Colonic mucosa (tissue), 4 donors: ENCODE data around the gene UBE2H. TPM values are rescaled to one million over a fixed set of nuclear protein-coding genes. Genes with fewer than 3 reads are reported as not detected.

Source experiments
- DNase-seq: peaks from one replicate; pipeline ENCODE4 v3.0.0-alpha.2; 2020
- H3K27ac ChIP-seq: fragments of 200-600 bp; one replicate; pipeline ENCODE4 v1.8.0; 2021
- H3K27me3 ChIP-seq: fragments of 200-600 bp; one replicate; pipeline ENCODE4 v1.8.0; 2021
- H3K36me3 ChIP-seq: fragments of 200-600 bp; one replicate; pipeline ENCODE4 v1.8.0; 2021
- H3K4me1 ChIP-seq: fragments of 200-600 bp; one replicate; pipeline ENCODE4 v1.8.0; 2021; ENCODE audit warnings: mild to moderate bottlenecking
- H3K4me3 ChIP-seq: fragments of 200-600 bp; one replicate; pipeline ENCODE4 v1.8.0; 2021
- H3K9ac ChIP-seq, 2 donors: one replicate each; pipeline ENCODE4 v1.7.0; 2013; ENCODE audit warnings: control low read depth in 2 of 2, low read depth in 2 of 2, low read length in 2 of 2
- H3K9me3 ChIP-seq: fragments of 200-600 bp; one replicate; pipeline ENCODE4 v1.8.0; 2021
- intact Hi-C: fragments of 100-400 bp; cut with DNase I; formaldehyde crosslinking; loops from one replicate; pipeline ENCODE4 v1.14.1; 2022
- total RNA-seq, 2 donors: library from RNA; stranded (reverse); fragmentation: NEBNext Ultra II Directional in 1 of 2; extraction: Animal tissue kit (Norgen Biotek cat#: 25700) in 1 of 2; gene quantifications; one replicate each; pipeline ENCODE4 v1.2.1, GENCODE V29; 2021
- TF ChIP-seq, protein P1 (sequence below): fragments of 200-600 bp; IDR thresholded peaks from one replicate; pipeline ENCODE4 v1.8.0; 2022; ENCODE audit warnings: antibody characterized with exemption, mild to moderate bottlenecking
- donor health status: healthy.
- donor health status: DM: no; HTN: no; CAD: no.
- donor health status: DM: no; HTN: no; CAD: no.

UBE2H gene
- total RNA-seq, 2 donors from 2014 or later: 38.4 to 65.8 TPM

- intact Hi-C loops: no loop called here
- Histone ChIP-seq H3K4me1 (no peaks in the 10 kb centered on the region), H3K9me3 (no peaks in the 10 kb centered on the region), H3K27ac (no peak overlapping the region), H3K9ac (no peak overlapping the region), H3K36me3 (no peaks in the 10 kb centered on the region), H3K27me3 (no peaks in the 10 kb centered on the region), H3K4me3 (no peak overlapping the region)
- DNase-seq: no peak
- TF ChIP-seq, protein P1, sequence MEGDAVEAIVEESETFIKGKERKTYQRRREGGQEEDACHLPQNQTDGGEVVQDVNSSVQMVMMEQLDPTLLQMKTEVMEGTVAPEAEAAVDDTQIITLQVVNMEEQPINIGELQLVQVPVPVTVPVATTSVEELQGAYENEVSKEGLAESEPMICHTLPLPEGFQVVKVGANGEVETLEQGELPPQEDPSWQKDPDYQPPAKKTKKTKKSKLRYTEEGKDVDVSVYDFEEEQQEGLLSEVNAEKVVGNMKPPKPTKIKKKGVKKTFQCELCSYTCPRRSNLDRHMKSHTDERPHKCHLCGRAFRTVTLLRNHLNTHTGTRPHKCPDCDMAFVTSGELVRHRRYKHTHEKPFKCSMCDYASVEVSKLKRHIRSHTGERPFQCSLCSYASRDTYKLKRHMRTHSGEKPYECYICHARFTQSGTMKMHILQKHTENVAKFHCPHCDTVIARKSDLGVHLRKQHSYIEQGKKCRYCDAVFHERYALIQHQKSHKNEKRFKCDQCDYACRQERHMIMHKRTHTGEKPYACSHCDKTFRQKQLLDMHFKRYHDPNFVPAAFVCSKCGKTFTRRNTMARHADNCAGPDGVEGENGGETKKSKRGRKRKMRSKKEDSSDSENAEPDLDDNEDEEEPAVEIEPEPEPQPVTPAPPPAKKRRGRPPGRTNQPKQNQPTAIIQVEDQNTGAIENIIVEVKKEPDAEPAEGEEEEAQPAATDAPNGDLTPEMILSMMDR: no peak
Measured at GRCh38 chr7:129793506-129794310, 159.1 kb downstream of the UBE2H start.

DNA sequence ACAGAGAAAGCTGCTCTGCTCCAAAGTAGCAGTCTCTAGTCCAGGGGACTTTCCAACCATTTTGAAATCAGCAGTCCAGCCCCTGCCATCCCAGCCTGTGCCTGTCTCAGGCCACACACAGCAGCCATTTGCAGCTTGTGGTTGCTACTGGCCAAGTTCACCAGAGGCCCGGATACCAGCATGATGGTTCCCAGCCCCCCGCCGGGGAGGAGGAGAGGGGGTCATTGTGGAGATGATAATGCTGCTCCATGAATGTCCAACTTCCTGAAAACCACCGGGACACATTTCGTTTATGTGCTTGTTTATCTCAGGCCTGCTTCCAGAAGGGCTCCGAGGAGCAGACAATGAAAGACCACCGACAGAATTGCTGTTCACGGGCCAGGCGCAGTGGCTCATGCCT is 160.0 kb downstream of the UBE2H start:
- Histone ChIP-seq H3K27me3 (no peaks in the 10 kb centered on the region), H3K9ac (no peak overlapping the region), H3K27ac (no peak overlapping the region), H3K36me3 (no peaks in the 10 kb centered on the region), H3K4me3 (no peak overlapping the region), H3K9me3 (no peaks in the 10 kb centered on the region), H3K4me1 (no peaks in the 10 kb centered on the region)
- DNase-seq: no peak
- TF ChIP-seq, protein P1: no peak
- intact Hi-C loops: no loop called here

- H3K36me3 ChIP-seq: no peaks in the 10 kb centered on the region
- peaks cover 23% of the 10 kb centered on the region for H3K27me3 ChIP-seq
- TF ChIP-seq, protein P1: no peak
- H3K9ac ChIP-seq: no peak overlapping the region
- no peak overlapping the region for H3K27ac ChIP-seq
- no peak overlapping the region for H3K4me3 ChIP-seq
- no peaks in the 10 kb centered on the region for H3K9me3 ChIP-seq
- intact Hi-C loops: no loop called here
- no peak for DNase-seq
- H3K4me1 ChIP-seq: peaks cover 6% of the 10 kb centered on the region
Measured at GRCh38 chr7:129790136-129790535, 162.6 kb downstream of the UBE2H start.

- Histone ChIP-seq H3K27me3 (peaks cover 28% of the 10 kb centered on the region), H3K9ac (no peak overlapping the region), H3K27ac (no peak overlapping the region), H3K4me3 (no peak overlapping the region), H3K4me1 (peaks cover 11% of the 10 kb centered on the region), H3K36me3 (no peaks in the 10 kb centered on the region), H3K9me3 (no peaks in the 10 kb centered on the region)
- intact Hi-C loops: no loop called here
- TF ChIP-seq, protein P1: no peak
- no peak for DNase-seq
Measured at GRCh38 chr7:129789652-129790051, 163.1 kb downstream of the UBE2H start.

GRCh38 chr7:129789000-129789399 is 163.8 kb downstream of the UBE2H start:
- Histone ChIP-seq H3K36me3 (no peaks in the 10 kb centered on the region), H3K9me3 (no peaks in the 10 kb centered on the region), H3K27me3 (peaks cover 34% of the 10 kb centered on the region), H3K4me3 (no peak overlapping the region), H3K27ac (no peak overlapping the region), H3K9ac (no peak overlapping the region), H3K4me1 (peaks cover 15% of the 10 kb centered on the region)
- TF ChIP-seq, protein P1: no peak
- intact Hi-C loops: no loop called here
- DNase-seq: no peak
